Cortex of kidney (tissue), 1 donor: ENCODE measurements around the gene AGPS.
"Not testable (repeated sequence)": the region's sequence is repeated elsewhere in the genome, so short reads cannot be mapped to it uniquely, and the experiment has no call there.

Experiments
- DNase-seq: peaks from one replicate; lab custom pipeline; 2025; lab: John Stamatoyannopoulos, UW

The AGPS gene

DNA sequence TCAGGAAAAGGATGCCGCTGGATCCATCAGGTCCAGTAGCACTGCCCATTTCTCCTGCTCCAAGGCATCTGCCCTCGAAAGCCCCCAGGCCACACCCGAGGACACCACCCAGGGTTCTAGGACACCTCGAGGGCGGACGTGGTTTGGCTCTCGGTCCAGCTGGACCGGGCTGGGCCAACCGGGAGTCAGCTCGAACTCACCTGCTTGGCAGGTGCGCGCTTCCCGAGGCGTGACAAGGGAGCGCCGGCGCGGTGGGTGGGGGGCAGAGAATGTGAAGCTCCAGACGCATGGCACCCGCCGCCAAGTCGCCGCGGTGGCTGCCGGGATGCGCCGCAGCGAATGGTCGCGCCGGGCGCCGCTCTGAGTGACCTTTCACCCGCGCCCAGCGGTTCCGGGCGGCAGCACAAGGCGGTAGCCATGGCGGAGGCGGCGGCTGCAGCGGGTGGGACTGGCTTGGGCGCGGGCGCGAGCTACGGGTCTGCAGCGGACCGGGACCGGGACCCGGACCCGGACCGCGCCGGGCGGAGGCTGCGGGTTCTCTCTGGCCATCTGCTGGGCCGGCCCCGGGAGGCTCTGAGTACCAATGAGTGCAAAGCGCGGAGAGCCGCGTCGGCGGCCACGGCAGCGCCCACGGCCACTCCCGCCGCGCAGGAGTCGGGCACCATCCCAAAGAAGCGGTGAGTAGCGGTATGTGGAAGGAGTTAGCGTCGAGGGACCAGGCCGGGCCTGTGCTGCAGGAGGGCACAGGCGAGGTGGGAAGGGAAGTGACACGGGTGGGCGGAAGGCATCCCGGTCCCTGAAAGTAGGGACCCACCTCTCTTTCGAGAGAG is at the start of gene AGPS:
Gene AGPS (plus strand): TSS at position 401 of the 830 bp plus-strand sequence. CDS start 17 bp downstream, at position 418.
- no peak for DNase-seq

DNA sequence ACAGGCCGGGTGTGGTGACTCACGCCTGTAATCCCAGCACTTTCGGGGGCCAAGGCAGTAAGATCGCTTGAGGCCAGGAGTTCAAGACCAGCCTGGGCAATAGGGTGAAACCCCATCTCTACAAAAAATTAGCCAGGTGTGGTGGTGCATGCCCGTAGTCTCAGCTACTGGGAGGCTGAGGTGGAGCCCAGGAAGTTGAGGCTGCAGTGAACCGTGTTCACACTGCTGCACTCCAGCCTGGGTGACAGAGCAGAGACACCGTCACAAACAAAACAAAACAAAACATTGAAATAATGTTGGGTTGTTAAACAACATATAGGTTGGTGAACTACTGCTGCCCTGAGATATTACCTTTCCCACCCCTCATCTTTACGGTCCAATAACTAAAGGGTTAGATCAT is 48.8 kb upstream of the AGPS start:
- DNase-seq, result no peak

DNA sequence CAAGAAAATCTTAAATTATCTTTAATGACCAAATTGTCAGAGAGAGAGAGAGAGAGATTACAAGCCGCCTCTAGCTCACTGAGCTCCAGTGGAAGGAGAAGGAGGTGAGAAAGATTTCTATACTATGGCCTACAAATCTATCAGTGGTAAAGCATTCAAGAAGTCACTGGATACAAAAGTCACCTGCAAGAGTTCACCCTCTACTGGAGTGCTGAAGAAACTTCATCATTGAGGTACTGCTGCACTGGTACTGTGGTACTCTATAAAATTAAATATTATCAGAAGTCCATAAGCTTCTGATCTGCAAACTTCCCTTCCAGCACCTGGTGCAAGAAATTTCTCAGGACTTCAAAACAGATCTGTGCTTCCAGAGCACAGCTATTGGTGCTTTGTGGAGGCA is 48.3 kb upstream of the AGPS start:
- no peak for DNase-seq

DNA sequence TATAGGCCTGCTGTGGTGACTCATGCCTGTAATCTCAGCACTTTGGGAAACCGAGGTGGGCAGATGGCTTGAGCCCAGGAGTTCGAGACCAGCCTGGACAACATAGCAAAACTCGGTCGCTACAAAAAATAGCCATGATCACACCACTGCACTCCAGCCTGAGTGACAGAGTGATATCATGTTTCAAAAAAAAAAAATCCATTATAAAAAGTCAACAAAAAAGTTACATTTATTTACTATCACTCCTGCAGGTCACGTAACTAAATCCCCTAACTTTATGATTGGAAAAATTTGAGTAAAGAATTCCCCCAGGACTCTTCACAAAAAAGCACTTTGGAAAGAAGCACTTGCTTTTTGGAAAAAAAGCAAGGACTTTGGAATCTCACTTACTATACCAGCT is 46.4 kb upstream of the AGPS start:
- no peak for DNase-seq

DNA sequence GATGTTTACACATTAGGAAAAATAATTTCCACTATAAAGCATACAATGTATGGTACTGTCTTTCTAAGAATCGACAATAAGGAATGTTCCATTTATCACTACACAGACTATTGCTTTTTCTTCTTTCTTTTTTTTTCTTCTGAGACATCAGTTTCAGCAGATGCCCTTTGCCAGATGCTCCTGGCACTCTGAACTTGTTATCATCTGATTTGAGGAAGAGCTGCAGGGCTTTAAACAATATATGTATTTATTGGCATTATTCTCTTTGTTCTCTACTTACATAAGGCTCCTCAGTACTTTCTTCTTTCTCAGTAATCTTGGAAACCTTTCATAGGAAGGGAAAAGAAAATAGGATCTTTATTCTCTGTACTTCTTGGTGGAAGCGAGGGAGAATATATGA is 45.0 kb upstream of the AGPS start:
- DNase-seq, result no peak

DNA sequence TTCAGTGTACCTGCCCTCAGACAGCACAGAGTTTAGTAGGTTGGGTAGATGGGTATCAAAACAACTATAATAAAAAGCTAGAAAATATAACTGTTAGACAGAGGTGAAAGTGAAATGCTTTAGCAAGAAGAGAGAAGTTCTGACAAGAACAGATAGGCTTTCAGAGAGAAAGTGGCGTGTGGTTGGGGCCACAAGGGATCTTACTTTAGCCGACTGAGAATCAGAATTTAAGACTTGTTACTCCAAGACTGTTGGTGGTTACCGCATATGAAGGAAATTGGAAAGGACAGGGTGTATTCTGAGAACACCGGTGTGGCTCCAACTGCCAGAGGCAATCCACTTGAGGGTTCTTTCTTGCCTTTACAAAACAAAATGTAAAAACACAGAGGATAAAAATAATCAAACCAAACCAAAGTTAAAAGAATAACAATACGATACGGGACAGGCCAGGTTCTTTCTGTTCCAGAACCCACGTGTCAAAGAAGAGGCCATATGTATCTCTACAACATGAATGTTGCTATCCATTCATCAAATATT is 44.4 kb upstream of the AGPS start:
- DNase-seq, result no peak

DNA sequence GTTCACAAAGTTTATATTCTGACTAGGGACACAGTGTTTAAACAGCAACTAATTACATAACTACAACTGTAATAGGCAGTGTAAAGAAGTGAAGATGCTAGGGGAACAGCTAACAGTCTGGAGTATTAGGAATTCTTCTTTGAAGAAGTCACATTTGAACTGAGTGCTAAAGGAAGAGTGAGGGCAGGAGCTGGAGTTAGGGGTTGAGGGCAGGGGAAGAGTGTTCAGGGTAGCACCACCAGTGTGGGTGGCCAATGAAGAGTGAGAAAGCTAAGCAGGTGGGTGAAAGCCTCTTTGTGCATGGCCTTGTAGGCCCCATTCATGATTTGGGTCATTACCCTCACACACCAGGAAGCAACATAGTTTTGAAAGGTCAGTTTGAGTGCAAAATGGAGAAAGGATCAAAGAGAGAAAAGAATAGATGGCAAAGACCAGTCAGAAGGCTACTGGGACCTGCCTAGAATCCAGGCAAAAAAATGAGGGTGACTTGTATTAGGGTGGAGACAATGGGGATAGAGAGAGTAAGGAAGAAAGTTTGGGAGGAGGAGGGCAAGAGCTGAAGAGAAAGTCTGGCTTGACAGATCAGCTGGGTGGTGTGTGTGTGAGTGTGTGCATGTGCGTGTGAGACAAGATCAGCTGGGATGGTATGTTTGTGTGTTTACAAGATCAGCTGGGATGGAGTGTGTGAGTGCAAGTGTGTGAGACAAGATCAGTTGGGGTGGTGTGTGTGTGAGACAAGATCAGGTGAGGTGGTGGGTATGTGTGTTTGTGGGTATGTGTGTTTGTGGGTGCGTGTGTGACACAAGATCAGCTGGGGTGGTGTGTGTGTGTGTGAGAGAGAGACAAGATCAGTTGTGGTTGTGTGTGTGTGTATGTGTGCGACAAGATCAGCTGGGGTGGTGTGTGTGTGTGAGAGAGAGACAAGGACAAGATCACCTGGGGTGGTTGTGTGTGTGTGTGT is 43.6 kb upstream of the AGPS start:
- no peak for DNase-seq

DNA sequence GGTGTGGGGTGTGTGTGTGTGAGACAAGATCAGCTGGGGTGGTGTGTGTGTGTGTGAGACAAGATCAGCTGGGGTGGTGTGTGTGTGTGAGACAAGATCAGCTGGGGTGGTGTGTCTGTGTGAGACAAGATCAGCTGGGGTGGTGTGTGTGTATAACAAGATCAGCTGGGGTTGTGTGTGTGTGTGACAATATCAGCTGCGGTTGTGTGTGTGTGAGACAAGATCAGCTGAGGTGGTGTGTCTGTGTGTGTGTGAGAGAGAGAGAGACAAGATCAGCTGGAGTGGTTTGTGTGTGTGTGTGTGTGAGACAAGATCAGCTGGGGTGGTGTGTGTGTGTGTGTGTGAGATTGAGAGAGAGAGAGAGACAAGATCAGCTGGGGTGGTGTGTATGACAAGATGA is 41.9 kb upstream of the AGPS start:
- DNase-seq, result not testable (repeated sequence)

DNA sequence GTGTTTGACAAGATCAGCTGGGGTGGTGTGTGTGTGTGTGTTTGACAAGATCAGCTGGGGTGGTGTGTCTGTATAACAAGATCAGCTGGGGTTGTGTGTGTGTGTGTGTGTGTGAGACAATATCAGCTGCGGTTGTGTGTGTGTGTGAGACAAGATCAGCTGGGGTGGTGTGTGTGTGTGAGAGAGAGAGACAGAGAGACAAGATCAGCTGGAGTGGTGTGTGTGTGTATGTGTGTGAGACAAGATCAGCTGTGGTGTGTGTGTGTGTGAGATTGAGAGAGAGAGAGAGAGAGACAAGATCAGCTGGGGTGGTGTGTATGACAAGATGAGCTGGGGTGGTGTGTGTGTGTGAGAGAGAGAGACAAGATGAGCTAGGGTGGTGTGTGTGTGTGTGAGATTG is 41.5 kb upstream of the AGPS start:
- not testable (repeated sequence) for DNase-seq

DNA sequence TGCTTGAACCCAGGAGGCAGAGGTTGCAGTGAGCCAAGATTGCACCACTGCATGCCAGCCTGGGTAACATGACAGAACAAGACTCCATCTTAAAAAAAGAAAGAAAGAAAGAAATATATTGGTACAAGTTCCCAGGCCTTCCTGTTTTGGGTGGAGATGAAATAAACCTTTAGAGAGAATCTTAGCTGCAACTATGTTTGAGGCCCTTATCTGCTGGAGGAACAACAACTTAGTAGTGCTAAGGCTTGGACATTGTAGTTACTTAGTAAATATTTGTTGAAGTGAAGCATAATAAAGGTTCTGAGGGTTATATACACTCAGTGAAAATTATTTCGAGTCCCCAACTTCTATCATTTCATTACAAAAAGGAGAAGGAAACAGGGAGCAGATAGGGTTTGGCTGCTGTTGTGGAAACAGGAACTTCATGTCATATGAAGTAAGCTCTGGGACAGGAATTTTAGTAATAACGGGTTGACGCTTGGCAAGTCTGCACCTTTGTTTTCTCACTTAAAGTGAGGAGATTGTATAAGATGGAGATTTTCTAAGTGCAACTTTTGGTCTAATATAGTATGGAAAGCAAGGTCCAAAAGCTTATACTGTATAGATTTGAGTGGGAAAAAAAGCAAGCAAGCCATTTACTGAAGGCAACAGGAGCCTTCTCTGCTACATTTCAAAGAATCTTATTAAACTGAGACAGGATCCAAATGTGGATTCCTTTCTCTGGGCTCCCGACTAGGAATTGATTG is 40.0 kb upstream of the AGPS start:
- DNase-seq, result no peak

DNA sequence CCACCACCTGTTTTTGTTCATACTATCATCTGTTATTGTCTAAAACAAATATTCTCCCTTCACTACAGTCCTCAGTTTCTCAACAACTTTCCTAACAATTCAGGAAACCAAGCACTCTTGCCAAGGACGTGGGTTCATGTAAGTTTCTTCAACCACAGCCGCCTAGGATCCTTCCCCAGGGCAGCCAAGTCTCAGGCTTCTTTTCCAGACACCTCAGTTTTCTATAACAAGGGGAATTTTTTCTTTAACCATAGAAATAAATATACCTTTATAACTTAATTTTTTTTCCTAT is 39.4 kb upstream of the AGPS start:
- DNase-seq, result no peak

DNA sequence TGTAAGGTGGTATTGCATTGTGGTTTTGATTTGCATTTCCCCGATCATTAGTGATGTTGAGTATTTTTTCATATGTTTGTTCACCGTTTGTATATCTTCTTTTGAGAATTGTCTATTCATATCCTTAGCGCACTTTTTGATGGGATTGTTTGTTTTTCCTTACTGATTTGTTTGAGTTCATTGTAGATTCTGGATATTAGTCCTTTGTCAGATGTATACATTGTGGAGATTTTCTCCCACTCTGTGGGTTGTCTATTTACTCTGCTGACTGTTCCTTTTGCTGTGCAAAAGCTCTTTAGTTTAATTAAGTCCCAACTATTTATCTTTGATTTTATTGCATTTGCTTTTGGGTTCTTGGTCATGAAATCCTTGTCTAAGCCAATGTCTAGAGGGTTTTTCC is 38.0 kb upstream of the AGPS start:
- DNase-seq, result not testable (repeated sequence)

DNA sequence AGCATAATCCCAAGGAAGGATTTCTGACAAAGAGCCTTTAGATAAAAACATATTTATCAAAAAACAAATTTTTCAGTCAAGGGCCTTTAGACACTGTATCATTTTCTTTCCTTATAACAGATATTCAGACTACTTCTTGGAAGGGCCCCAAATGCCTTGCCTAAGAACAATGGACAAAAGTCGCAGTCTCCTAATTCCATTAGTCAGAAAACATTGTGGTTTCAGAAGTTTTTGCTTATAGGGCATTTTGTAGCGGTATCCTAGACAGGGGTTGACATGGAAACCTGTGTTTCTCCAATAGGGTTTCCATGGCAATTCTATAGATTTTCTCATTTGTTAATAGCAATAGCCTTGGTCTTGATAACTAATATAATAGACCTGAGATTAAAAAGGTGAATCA is 36.7 kb upstream of the AGPS start:
- DNase-seq, result no peak

DNA sequence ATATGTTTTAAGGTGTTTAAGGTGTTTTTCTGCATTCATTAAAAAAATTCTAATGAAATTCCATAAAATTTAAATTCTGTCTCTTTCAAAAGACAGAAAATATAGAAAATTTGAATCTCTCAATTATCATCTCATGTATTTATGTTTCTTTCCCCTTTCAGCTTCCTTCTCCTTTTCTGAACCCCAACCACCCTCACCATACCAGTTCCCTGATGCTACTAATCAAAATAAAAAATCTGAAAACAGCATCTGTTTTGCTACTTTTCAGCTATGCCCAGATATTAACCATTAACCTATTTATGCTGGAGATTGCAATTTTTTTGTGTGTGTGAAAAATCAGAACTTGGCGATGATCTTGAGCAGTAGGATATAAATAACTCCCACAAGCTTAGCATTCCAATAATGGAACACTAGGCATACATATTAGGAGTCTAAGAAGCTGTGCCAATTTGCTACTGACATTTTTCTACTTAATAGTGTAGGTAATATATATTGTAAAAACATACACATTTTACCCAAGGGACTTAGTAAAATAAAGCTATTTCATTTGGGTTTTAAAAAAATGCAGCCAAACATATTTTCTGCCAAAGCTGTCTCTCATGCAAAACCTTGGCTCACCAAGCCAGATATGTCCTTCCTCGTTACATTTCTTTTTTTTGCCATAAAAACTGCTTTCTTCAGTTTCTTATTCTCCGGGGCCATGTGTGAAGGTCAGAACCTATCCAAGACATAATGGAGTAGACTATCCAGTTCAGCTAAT is 32.6 kb upstream of the AGPS start:
- no peak for DNase-seq

DNA sequence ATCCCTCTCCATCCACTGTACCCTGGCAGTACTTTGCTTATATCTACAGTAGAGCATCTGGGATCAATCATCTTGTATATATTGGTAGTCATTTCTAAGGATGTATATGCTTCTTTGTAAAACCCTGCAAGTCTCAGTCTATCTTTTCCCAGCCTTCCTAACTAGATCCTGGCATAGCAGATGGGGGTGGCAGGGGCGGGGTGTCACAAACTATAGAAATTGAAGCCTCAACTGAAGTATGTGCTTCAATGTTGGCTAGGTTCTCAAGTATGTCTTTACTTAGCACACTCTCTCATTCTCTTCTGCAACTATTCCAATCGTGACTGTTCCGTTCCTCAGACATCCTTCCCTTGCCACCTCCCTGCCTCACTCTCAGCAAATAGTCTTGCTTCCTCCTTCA is 30.1 kb upstream of the AGPS start:
- no peak for DNase-seq

DNA sequence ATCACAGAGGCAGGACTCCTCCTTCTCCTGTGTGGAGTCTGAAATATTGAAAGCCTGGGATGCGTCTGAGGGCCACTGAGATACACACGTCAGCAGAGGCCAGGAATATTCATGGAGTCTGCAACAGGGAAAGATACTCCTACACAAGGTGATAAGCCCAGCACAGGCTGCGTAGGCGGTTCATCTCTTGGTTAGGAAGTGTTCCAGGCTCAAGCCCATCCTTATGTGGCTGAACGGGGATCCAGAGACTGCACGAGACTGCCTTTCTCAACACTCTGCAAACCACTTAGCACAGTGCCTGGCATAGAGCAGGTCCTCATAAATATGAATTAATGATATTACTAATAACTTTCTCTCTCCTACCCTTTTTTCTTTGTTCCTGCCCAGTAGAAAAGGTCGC is 29.2 kb upstream of the AGPS start:
- DNase-seq, result no peak

DNA sequence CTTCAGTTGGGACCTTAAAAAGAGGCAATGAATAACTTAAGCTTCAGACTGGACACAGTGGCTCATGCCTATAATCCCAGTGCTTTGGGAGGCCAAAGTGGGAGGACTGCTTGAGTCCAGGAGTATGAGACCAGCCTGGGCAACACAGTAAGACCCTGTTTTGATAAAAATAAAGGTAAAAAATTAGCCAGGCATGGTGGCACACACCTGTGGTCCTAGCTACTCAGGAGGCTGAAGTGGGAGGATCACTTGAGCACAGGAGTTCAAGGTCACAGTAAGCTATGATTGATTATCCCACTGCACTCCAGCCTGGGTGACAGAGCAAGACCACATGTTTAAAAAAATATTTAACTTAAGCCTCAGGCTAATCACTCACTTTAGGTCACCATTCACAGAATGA is 26.8 kb upstream of the AGPS start:
- not testable (repeated sequence) for DNase-seq

DNA sequence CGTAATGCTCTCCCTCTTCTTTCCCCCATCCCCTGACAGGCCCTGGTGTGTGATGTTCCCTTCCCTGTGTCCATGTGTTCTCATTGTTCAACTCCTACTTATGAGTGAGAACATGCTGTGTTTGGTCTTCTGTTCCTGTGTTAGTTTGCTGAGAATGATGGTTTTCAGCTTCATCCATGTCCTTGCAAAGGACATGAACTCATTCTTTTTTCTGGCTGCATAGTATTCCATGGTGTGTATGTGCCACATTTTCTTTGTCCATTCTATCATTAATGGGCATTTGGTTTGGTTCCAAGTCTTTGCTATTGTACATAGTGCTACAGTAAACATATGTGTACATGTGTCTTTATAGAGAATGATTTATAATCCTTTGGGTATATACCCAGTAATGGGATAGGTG is 24.6 kb upstream of the AGPS start:
- not testable (repeated sequence) for DNase-seq

DNA sequence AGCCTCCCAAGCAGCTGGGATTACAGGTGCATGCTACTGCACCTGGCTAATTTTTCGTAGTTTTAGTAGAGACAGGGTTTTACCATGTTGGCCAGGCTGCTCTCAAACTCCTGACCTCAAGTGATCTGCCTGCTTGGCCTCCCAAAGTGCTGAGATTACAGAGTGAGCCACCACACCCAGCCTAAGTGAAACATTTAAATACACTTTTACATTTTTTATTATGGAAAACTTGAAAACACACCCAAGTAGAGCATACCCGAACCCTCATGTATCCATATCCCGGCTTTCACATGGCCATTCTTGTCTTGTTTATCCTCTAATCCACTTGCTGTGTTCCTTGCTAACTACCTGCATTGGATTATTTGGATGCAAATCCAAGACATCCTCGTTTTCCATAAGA is 13.2 kb upstream of the AGPS start:
- no peak for DNase-seq

DNA sequence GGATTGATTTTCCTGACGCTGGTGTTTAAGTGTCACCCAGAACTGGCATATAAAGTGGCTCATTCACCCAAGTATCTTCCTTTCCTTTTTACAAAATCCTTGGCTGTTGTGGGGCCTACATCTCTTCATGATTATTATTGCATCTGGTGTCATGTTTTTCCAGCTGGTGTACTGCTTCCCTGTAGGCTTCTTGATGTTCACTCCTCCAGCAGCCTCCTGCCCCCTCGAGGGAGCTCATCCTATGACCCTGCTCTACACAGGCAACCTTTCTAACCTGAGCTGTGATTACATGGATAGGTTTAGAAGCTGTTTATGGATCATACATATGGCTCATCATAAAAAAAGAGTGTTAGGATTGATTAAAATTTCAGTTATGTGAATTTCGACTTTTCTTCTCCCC is 12.4 kb upstream of the AGPS start:
- DNase-seq, result no peak

DNA sequence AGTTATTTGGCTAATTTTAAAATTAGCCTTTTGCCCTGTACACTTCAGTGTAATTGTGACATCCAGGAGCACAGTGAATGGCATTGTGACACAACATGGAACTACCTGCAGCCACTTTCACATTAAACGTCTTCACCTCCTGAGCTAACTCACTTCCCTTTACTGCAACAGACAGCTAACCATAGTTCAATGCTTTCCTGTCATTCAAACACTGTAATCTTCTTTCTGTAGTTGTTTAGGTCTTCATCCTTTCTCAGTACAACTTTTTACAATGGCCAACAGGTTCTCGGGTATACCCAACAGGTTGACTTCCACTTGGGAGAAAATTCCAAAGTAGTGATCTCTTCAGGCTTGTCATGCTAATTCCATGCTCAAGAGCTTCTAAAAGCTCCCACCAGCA is 8.6 kb upstream of the AGPS start:
- no peak for DNase-seq

DNA sequence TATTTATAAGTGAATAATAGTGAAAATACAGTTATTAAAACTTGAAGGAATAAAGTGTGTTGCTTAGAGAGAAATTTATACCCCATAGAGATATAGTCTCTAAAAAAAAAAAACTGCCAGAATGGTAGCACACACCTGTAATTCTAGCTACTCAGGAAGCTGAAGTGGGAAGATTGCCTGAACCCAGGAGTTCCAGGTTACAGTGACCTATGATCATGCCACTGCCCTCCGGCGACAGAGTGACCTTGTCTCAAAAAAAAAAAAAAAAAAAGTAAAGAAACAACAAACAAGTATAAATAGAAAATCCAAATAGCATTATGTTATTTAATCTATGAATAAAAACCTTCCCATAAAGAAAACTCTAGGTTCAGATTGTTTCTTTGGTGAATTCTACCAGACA is 7.4 kb upstream of the AGPS start:
- no peak for DNase-seq
